GM20431 (cell line): Measurements from ENCODE around the gene AMMECR1.
"Not testable (repeated sequence)": the region's sequence is repeated elsewhere in the genome, so short reads cannot be mapped to it uniquely, and the experiment has no call there.

Source experiments
- in situ Hi-C: fragments of 300-500 bp; cut with MseI, MboI; formaldehyde crosslinking; loops from one replicate; pipeline ENCODE4 v1.15.0; 2020; ENCODE audit warnings: low sequenced_read_pairs; ENCODE audit not compliant: unreplicated experiment

Gene AMMECR1

GRCh38 chrX:110265661-110266060 is 52.2 kb downstream of the AMMECR1 start:
- in situ Hi-C loops = no loop called here

GRCh38 chrX:110259117-110259516 is 58.8 kb downstream of the AMMECR1 start:
- in situ Hi-C loops = no loop called here

- in situ Hi-C loops = no loop called here
Observed at GRCh38 chrX:110258552-110258951, 59.3 kb downstream of the AMMECR1 start.

- in situ Hi-C loops = no loop called here
Observed at GRCh38 chrX:110257889-110258288, 60.0 kb downstream of the AMMECR1 start.

- in situ Hi-C loops = no loop called here
Observed at GRCh38 chrX:110252711-110253110, 65.2 kb downstream of the AMMECR1 start.

GRCh38 chrX:110251961-110252360 is 65.9 kb downstream of the AMMECR1 start:
- in situ Hi-C loops = no loop called here

- in situ Hi-C loops = no loop called here
Observed at GRCh38 chrX:110251526-110251925, 66.4 kb downstream of the AMMECR1 start.

GRCh38 chrX:110250847-110251246 is 67.0 kb downstream of the AMMECR1 start:
- in situ Hi-C loops = no loop called here

- in situ Hi-C loops = no loop called here
Observed at GRCh38 chrX:110248578-110248977, 69.3 kb downstream of the AMMECR1 start.

GRCh38 chrX:110245011-110245410 is 72.9 kb downstream of the AMMECR1 start:
- in situ Hi-C loops = no loop called here

GRCh38 chrX:110242371-110242770 is 75.5 kb downstream of the AMMECR1 start:
- in situ Hi-C loops = no loop called here

GRCh38 chrX:110241816-110242215 is 76.1 kb downstream of the AMMECR1 start:
- in situ Hi-C loops = no loop called here

GRCh38 chrX:110238259-110238658 is 79.6 kb downstream of the AMMECR1 start:
- in situ Hi-C loops = not testable (repeated sequence)

- in situ Hi-C loops = not testable (repeated sequence)
Observed at GRCh38 chrX:110231485-110231884, 86.4 kb downstream of the AMMECR1 start.

GRCh38 chrX:110229497-110230111 is 88.3 kb downstream of the AMMECR1 start:
- in situ Hi-C loops = not testable (repeated sequence)

GRCh38 chrX:110228453-110228852 is 89.4 kb downstream of the AMMECR1 start:
- in situ Hi-C loops = no loop called here

GRCh38 chrX:110226931-110227330 is 91.0 kb downstream of the AMMECR1 start:
- in situ Hi-C loops = no loop called here

GRCh38 chrX:110224926-110225617 is 92.8 kb downstream of the AMMECR1 start:
- in situ Hi-C loops = no loop called here

GRCh38 chrX:110222497-110223257 is 95.2 kb downstream of the AMMECR1 start:
- in situ Hi-C loops = no loop called here

- in situ Hi-C loops = no loop called here
Observed at GRCh38 chrX:110219920-110220319, 98.0 kb downstream of the AMMECR1 start.

- in situ Hi-C loops = no loop called here
Observed at GRCh38 chrX:110218591-110218990, 99.3 kb downstream of the AMMECR1 start.
